ENCODE measurements around the gene JAZF1.

JAZF1 gene

GRCh38 chr7:28165961-28166955 is 14.3 kb downstream of the JAZF1 start:
- peak; percentile 47 for DNase-seq (ENCODE audit: low spot score)

DNA sequence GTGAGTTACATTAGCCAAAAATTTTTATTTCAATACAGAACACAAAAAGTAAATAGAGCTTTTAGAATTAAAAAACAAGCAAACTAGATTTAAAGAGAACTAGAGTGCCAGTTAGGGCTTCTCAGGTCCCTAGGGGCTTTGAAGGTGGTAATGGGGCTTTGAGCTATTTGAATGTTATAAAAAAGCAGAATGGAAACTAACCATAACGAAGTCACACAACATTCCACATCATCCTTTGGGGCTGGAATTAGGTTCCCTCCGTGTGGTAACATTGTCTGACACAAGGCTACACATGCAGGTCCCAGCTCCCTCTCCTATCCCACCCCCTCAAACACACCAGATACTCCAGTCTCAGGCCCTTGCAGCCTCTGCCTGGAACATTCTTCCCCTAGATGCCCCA is 15.3 kb downstream of the JAZF1 start:
- DNase-seq (ENCODE audit: low spot score): no peak

DNA sequence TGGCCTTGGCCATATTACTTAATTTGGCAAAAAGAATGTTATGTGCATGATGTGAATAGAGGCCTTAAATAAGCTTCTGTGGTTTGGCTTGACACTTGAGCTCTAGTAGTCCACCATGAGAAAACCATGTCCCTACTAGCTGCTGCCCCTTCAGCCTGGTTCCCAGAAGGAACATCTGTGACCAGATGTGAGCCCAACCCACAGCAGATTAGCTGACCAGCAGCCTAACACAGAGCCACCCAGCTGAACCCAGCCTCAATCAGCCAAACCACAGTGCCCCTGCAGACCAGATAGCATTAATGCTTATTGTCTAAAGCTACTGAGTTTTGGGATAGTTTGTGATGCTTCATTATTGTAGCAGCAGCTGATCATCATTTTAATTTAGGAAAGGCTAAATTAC is 16.6 kb downstream of the JAZF1 start:
- no peak for DNase-seq (ENCODE audit: low spot score)

DNA sequence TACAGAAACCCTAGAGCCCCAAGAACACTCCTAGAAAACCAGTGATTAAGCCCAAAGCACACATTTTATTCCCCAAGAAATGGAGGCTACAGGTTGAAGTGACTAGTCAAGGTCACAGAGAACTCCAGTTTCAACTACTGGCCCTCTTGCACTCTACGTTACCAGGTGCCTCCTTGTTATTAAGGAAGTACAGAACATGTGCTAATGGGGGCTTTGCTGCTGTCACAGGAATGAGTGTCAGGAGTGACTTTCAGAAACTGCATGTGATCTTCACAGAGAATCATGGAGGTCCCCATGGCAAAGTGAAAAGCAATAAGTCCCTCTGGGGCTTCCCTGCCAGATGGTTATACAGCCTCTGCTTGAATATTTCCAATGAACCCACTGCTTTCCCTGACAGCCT is 19.3 kb downstream of the JAZF1 start:
- DNase-seq (ENCODE audit: low spot score): no peak

DNA sequence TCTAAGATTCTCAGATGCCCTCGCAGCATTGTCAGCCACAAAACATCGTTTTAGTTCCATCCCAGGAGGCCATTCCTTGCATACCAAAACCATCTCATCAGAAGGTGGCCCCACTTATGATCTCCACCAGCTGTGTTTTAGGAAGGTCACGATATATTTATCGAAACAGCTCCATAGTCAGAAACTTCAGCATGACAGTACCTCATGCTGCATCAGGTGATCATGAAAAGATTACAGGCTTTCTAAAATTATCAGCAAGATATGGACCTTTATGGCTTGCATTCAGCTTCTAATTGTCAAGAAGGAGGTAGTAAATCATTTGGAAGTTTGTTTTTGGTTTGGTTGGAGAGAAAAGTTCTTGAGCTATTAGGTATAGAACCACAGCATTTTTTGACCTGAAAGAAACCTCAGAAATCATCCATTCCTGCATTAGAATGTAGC is 20.0 kb downstream of the JAZF1 start:
- DNase-seq (ENCODE audit: low spot score): peak; percentile 62

DNA sequence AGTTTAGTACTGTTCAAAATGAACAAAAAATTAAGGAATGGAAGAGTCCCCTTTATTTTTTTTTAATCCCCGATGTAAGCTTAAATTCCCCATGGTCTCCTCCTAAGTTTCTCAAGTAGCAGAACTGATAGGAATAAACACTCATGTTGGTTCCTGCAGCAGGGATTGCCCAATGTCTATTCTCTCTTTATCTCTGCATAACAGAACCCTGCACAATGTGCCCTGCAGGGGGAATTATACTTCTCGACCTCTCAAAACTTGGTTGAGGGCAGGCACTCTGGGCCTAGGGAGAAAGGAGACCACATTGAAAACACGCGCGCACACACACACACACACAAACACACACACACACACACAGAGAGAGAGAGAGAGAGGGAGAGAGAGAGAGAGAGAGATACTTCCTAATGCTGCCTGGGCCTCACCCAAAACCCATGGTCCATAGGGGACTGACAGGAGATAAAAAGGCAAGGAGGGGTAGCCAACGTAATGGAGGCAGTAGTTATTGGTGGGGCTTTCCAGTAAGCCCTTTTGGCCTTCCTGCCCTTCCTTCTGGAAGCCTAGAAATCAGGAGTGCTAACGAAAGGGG is 22.7 kb downstream of the JAZF1 start:
- no peak for DNase-seq (ENCODE audit: low spot score)

DNA sequence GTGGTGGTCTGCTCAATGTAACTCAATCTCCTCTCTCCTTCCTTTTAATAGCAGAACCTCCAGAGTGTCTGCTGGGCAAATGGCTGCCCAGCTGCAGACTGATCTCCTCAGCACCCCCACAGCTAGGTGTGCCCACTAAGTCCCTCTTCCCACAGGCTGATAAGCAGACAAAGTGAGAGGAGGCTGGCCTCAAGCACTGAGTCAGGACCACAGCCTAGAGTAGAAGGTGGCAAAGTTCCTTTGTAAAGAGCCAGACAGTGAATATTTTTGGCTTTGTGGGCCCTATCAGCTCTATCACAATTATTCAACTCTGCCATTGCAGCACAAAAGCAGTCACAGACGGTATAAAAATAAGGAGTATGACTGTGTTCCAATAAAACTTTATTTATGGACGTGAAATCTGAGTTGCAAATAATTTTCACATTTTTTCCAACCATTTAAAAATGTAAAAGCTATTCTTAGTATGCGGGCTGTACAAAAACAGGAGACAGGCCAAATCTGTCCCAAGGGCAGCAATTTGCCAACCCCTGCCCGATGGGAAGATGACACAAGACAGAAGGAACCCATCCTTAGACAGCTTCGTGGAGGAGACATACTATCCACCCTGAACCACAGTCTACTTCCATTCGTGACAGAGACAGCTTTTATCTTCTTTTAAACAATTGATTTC is 23.4 kb downstream of the JAZF1 start:
- DNase-seq (ENCODE audit: low spot score): no peak

DNA sequence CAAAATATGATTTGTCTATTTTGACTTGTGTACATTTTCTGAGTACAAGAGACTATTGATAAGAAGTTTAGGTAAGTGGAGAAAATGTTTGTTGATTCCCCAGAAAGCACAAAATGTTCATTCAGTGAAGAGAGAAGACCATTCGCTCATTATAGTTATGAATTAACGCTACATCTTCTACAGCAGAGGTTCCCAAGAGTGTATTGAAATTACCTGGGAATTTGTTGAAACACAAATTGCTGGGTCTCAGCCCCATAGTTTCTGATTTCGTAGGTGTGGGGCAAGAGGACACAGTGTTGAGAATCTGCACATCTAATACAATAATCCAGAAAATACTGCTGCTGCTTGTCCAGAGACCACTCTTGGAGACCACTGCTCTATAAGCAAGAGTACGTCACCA is 24.2 kb downstream of the JAZF1 start:
- DNase-seq (ENCODE audit: low spot score): no peak

GRCh38 chr7:28155964-28156363 is 24.6 kb downstream of the JAZF1 start:
- no peak for DNase-seq (ENCODE audit: low spot score)

- no peak for DNase-seq (ENCODE audit: low spot score)
Measured at GRCh38 chr7:28155019-28155660, 25.5 kb downstream of the JAZF1 start.

GRCh38 chr7:28152594-28152993 is 28.0 kb downstream of the JAZF1 start:
- no peak for DNase-seq (ENCODE audit: low spot score)

DNA sequence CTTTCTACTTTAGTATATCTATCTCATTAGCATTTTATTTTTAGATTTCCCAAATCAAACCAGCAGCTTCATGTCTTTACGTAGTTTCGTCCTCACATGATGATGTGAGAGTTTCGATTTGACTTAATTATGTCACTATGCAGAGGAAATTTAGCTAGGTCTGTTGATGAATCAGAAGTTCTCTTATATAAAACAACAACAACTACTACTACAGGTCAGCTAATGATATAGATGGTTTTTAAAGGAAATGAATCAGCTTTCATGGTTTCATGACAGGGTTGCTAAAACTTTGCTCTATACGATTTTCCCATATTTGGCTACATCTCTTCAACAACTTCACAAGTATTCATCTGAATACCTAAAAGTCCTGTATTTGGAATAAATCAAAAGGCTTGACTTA is 28.6 kb downstream of the JAZF1 start:
- DNase-seq (ENCODE audit: low spot score): no peak

- no peak for DNase-seq (ENCODE audit: low spot score)
Measured at GRCh38 chr7:28149291-28150101, 31.1 kb downstream of the JAZF1 start.

DNA sequence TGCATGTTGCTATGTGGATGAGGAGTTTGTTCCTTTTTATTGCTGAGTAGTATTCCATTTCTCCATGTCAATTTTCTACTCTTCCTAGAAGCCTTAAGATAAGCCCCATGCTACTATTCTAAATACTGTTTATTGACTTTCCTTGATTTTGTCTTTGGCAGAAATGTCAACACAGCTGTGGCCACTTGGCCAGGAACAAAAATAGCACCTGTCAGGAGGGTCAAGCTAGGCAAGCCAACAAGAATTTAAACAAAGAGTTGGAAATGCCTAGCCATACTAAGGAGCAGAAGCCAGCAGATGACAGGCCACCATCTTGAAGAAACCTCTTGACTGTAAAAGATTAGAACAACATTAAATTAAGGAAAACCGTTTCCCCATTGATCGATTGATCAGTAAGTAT is 34.7 kb downstream of the JAZF1 start:
- no peak for DNase-seq (ENCODE audit: low spot score)

DNA sequence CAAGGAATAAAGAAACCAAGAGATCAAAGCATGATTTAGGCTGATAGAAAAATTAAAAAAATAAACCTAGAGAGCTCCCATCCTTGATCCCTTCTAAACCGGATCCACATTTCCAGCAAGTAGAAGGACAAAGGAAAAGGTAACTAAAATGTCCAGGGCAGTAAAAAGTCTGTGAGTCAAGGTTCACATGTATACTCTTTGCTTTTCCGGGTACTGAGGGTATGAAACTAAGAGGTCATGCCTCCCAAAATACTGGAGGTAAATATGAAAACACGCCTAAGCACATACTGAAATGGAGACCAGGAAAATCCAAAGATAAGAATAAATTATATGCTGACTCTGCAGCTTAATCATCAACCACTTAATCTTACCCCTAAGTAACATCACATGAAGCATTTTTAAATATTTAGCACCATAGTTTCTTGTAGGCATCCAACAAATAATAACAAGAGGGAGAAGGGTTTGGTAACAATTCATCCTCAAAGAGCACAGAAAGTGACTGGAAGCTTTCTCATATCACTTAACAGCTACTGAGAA is 35.4 kb downstream of the JAZF1 start:
- no peak for DNase-seq (ENCODE audit: low spot score)

DNA sequence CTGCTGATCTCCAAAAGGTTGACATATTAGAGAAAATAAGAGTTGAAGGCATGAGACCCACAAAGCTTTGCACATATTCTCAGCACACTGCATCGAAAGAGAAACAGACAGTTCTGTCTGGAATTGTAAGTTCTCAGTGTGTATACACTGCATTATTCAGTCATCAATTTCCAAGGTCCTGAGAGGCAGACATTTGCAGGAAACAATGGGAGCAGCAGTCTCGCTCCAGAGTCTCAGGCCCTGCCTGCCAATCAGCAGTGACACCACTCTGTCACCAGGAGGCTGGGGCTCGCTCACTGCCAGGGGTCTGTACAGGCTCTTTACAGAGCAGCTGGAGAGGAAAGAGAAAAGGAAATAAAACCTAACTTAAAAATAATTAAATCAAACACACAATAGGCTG is 36.3 kb downstream of the JAZF1 start:
- no peak for DNase-seq (ENCODE audit: low spot score)

DNA sequence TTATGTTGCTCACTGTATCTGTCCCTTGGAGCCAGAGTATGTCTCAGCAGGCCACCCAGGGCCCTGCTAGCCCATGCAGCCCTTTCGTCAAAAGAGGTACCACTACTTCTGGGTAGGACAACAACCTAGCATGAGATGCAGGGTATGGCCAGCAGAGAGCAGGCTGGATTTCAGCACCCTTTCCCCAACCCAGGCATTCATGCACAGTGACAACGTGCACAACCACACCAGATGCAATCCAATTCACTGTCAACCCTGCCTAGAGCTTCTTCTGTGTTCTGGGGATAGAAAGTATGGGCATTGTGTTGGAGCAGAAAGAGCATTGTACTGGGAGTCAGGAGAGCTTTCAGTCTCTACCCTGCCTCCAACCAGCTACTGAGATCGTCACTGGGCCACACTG is 37.9 kb downstream of the JAZF1 start:
- no peak for DNase-seq (ENCODE audit: low spot score)

GRCh38 chr7:28140979-28141378 is 39.6 kb downstream of the JAZF1 start:
- no peak for DNase-seq (ENCODE audit: low spot score)

- no peak for DNase-seq (ENCODE audit: low spot score)
Measured at GRCh38 chr7:28138837-28139236, 41.8 kb downstream of the JAZF1 start.

GRCh38 chr7:28137463-28137862 is 43.1 kb downstream of the JAZF1 start:
- DNase-seq (ENCODE audit: low spot score): no peak

DNA sequence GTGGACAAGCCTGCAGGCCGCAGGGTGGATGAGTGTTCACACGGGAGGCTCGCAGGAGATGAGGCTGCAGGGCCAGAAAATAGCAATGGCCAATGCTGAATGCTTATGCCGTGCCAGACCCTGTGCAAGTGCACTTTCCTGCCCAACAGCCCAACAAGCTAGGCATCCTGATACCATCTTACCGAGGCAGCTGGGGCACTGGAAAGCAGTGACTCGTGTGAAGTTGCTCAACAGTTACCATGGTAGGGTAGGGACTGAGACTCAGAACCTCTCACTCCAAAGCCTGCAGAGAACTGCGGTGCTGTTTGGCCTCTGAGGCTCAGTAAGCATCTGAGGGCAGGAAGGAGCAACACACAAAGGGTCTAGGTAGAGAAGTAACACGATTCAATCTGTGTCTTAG is 43.7 kb downstream of the JAZF1 start:
- no peak for DNase-seq (ENCODE audit: low spot score)

Measured in hepatic stellate cell (primary cell).